ENCODE results near the gene MRPL19.

Gene MRPL19

GRCh38 chr2:75646583-75647425, at the start of gene MRPL19:
TSS of gene MRPL19 (plus strand) at chr2:75646783. CDS start at chr2:75646808, 25 bp downstream.
- DNase-seq (ENCODE audit: low read depth), result peak; percentile 72

- peak; percentile 67 for DNase-seq (ENCODE audit: low read depth)
These were observed 49.8 kb upstream of the MRPL19 start for GRCh38 chr2:75596784-75597183.

GRCh38 chr2:75597949-75598348, 48.6 kb upstream of the MRPL19 start:
- DNase-seq (ENCODE audit: low read depth), result no peak

GRCh38 chr2:75598589-75599155, 47.9 kb upstream of the MRPL19 start:
- no peak for DNase-seq (ENCODE audit: low read depth)

- no peak for DNase-seq (ENCODE audit: low read depth)
These were observed 46.0 kb upstream of the MRPL19 start for GRCh38 chr2:75600461-75601011.

GRCh38 chr2:75602724-75603342, 43.8 kb upstream of the MRPL19 start:
- peak; percentile 72 for DNase-seq (ENCODE audit: low read depth)

- DNase-seq (ENCODE audit: low read depth), result no peak
These were observed 43.1 kb upstream of the MRPL19 start for GRCh38 chr2:75603477-75603876.

- no peak for DNase-seq (ENCODE audit: low read depth)
These were observed 42.1 kb upstream of the MRPL19 start for GRCh38 chr2:75604484-75604883.

GRCh38 chr2:75605770-75606529, 40.6 kb upstream of the MRPL19 start:
- peak; percentile 98 for DNase-seq (ENCODE audit: low read depth)

- no peak for DNase-seq (ENCODE audit: low read depth)
These were observed 39.7 kb upstream of the MRPL19 start for GRCh38 chr2:75606761-75607399.

GRCh38 chr2:75607400-75607798, 39.2 kb upstream of the MRPL19 start:
- DNase-seq (ENCODE audit: low read depth), result no peak

GRCh38 chr2:75607988-75608683, 38.4 kb upstream of the MRPL19 start:
- DNase-seq (ENCODE audit: low read depth), result no peak

GRCh38 chr2:75608684-75609333, 37.8 kb upstream of the MRPL19 start:
- no peak for DNase-seq (ENCODE audit: low read depth)

GRCh38 chr2:75609334-75609689, 37.3 kb upstream of the MRPL19 start:
- DNase-seq (ENCODE audit: low read depth), result no peak

- no peak for DNase-seq (ENCODE audit: low read depth)
These were observed 36.6 kb upstream of the MRPL19 start for GRCh38 chr2:75609937-75610508.

GRCh38 chr2:75610671-75611070, 35.9 kb upstream of the MRPL19 start:
- DNase-seq (ENCODE audit: low read depth), result no peak

- DNase-seq (ENCODE audit: low read depth), result no peak
These were observed 34.3 kb upstream of the MRPL19 start for GRCh38 chr2:75612108-75612861.

- DNase-seq (ENCODE audit: low read depth), result no peak
These were observed 33.7 kb upstream of the MRPL19 start for GRCh38 chr2:75612862-75613243.

- DNase-seq (ENCODE audit: low read depth), result no peak
These were observed 32.4 kb upstream of the MRPL19 start for GRCh38 chr2:75614162-75614651.
